Embryonic facial prominence (tissue), 1 donor: ENCODE measurements around the gene ACOT13.
"Not testable (repeated sequence)": the region's sequence is repeated elsewhere in the genome, so short reads cannot be mapped to it uniquely, and the experiment has no call there.

Source experiments
- DNase-seq: peaks from one replicate; pipeline ENCODE4 v3.0.0-alpha.2; 2016; ENCODE audit errors: extremely low spot score

The ACOT13 gene

GRCh38 chr6:24662236-24662635, 4.6 kb upstream of the ACOT13 start:
- no peak for DNase-seq

- DNase-seq, result no peak
Observed at GRCh38 chr6:24663189-24663588, 3.7 kb upstream of the ACOT13 start.

DNA sequence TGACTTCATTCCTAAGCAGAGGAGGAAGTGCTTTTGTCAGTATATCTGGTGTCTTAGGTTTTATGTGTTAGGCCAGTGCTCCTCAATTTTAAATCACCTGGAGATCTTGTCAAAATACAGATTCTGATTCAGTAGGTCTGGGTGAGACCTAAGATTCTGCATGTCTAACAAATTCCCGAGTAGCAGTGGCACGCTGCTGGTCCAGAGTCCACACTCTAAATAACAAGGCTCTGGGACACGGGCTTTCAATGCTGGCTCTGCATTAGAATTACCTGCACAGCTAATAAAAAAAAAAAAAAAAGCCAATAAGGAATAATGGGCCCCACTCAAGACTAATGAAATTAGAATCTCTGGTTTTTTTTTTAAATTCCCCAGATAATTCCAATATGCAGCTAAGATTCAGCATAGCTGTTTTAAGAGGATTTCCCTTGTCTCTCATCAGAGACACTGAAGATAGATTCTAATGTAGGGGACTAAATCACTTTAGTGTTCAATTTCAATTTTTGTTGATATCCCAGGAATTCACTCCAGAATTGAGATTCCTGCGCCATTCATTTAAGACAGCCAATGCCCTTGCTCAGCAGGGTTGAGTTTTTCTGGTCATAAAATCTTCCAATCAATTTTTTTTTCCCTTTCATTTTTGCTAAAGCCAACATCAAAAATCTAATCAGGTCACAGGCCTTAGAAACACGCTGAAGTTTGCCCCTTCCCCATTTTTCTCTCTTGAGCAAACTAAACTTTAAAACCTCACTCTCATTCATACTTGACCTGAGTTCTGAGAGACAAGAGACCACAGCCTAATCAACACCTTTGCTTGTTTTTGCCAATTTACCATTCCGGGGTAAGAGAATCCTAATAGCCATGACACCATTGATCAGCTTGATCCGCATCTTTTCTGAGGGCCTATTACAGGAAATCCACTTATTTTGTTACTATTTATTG, 2.6 kb upstream of the ACOT13 start:
- DNase-seq, result no peak

GRCh38 chr6:24666097-24666640, 708 bp upstream of the ACOT13 start:
- no peak for DNase-seq

- DNase-seq, result no peak
Observed at GRCh38 chr6:24667378-24667803, 514 bp downstream of the ACOT13 start.

- DNase-seq, result not testable (repeated sequence)
Observed at GRCh38 chr6:24668066-24668996, 1.5 kb downstream of the ACOT13 start.

DNA sequence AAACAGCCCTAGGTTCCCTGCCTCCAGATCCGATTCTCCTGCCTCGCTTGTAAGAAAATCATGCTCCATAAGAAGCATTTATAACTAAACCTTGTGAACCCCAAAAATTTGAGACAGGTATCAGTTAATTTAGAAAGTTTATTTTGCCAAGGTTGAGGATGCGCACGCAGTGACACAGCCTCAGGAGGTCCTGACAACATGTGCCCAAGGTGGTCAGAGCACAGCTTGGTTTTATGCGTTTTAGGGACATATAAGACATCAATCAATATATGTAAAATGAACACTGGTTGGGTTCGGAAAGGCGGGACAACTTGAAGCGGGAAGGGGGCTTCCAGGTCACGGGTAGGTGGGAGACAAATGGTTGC, 2.1 kb downstream of the ACOT13 start:
- DNase-seq, result no peak

DNA sequence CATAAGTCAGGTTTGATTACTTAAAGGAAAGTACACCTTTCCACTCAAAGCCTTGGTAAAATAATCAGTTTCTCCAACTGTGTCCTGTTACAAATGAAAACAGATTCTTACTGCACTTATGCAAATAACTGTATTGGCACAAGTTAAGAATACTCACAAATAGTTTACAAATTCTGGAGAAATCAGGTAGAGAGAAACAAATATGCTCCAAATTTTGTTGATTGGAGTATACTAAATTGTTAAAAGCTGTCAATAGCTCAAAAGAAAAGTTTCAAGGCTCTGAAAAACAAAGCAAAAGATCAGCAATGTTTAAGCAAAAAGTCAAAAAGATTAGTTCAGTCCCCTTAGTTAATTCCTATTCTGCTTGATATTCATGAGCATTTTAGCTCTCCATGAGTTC, 3.6 kb downstream of the ACOT13 start:
- DNase-seq, result not testable (repeated sequence)

DNA sequence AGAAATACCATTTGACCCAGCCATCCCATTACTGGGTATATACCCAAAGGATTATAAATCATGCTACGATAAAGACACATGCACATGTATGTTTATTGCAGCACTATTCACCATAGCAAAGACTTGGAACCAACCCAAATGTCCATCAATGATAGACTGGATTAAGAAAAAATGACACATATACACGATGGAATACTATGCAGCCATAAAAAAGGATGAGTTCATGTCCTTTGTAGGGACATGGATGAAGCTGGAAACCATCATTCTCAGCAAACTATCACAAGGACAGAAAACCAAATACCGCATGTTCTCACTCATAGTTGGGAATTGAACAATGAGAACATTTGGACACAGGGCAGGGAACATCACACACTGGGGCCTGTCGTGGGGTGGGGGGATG, 4.2 kb downstream of the ACOT13 start:
- DNase-seq, result not testable (repeated sequence)

DNA sequence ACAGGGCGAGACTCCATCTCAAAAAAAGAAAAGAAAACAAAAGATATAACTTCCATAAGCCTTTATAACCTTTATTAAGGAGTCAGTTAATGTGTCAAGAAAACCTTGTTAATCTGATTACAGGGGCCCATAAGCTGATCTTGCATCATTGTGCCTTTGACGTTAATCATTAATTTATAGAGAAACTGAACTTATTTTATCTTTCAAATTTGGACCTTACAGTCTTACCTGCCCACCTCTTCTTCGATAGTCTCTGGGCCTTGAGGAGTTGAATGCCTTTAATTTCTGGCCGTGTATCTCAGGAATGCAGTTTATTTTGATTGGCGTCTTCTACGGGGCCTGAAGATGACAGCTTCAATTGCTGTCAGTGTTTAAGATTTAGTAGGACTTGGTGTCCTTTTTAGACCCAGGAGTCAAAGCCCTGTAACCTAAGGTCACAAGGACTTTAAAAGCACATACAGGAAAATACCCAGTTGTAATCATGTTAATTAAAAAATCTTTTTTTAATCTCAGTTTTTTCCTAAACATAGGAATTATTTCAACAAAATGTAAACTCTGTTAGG, 5.8 kb downstream of the ACOT13 start:
- no peak for DNase-seq

DNA sequence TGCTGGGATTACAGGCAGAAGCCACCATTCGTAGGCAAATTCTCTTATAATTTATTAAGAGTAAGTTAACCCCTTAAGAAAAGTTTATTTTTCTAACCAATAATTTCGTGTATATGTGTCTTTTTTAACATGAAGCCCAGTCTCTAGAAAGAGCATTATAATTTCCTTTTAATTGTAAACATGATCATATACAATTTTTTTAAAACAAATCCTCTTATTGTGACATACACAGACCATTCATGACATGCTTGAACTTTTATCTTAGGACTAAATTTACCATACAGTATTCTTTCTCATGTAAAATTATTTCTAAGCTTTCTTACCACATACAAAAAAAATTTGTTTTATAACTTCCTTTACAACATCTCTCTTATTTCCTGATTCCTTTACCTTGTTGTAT, 6.7 kb downstream of the ACOT13 start:
- no peak for DNase-seq

DNA sequence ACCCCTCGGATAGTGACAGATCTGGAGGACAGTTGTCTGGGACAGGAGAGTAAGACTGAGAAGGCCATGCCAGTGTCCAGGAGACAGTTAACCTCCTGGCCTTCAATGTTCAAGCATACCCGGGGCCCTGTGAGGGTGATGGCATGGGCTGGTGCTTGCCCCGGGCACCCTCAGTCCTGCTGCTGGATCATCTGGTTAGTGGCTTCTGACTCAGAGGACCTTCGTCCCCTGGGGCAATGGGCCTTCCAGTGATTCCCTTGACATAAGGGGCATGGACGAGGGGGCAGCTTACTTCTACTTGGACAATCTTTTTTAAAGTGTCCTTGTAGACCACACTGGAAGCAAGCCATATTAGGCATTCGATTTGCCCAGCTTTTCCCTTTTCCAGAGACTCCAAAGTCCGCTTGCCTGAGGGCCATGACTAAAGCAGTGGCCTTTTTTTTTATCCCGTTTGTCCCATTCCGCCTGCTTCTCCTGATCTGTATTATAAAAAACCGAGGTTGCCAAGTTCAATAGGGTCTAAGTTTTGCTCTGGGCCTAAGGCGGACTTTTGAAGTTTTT, 12.0 kb downstream of the ACOT13 start:
- not testable (repeated sequence) for DNase-seq

GRCh38 chr6:24680582-24680981, 13.7 kb downstream of the ACOT13 start:
- DNase-seq, result no peak

DNA sequence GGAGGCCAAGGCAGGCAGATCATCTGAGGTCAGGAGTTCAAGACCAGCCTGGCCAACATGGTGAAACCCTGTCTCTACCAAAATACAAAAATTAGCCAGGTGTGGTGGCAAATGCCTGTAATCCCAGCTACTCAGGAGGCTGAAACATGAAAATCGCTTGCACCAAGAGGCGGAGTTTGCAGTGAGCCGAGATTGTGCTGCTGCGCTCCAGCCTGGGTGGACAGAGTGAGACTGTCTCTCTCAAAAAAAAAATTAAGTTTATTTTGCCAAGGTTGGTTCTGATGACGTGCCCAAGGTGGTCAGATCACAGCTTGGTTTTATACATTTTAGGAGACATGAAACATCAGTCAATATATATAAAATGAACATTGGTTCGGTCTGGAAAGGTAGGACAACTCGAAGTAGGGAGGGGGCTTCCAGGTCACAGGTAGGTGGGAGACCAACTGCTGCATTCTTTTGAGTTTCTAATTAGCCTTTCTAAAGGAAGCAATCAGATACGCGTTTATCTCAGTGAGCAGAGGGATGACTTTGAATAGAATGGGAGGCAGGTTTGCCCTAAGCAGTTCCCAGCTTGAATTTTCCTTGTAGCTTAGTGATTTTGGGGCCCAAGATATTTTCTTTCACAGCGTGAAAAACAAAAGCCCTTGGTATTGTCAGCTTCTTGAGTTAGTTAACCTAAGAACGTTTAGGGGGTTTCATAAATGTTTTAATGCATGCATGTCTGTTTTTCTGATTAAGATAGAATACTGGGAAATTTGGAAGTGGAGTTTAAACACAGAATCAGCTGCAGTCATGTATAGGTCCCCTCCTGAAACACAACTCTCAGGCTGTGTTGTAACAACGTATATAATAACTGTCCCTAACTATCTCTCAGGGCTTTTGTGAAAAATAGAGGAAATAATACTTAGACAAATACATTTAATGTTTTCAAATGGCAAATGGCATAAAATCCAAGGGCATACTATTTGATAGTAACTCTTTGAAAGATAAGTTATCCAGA, 16.7 kb downstream of the ACOT13 start:
- no peak for DNase-seq

DNA sequence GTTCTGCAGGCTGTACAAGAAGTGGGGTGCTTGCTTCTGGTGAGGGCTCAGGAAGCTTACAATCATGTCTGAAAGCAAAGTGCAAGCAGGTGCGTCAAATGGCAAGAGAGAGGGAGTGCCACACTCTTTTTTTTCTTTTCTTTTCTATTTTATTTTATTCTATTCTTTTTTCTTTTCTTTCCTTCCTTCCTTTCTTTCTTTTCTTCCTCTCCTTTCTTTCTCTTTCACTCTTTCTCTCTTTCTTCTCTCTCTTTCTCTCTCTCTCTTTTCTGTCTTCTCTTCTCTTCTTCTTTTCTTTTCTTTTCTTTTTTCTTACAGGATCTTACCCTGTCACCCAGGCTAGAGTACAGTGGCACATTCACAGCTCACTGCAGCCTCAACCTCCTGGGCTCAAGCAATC, 19.5 kb downstream of the ACOT13 start:
- DNase-seq, result no peak

DNA sequence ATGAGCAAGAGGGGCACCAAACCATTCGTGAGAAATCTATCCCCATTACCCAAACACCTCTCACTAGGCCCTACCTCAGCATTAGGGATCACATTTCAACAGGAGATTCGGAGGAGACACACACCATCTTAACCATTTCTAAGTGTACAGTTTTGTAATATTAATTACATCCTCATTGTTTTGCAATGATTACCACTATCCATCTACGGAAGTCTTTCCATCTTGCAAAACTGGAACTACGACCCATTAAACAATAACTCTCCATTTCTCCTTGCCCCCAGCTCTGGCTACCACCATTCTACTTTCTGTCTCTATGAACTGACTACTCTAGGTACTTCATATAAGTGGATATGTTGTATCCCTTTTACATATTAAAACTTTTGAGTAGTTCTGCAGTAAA, 20.1 kb downstream of the ACOT13 start:
- no peak for DNase-seq

DNA sequence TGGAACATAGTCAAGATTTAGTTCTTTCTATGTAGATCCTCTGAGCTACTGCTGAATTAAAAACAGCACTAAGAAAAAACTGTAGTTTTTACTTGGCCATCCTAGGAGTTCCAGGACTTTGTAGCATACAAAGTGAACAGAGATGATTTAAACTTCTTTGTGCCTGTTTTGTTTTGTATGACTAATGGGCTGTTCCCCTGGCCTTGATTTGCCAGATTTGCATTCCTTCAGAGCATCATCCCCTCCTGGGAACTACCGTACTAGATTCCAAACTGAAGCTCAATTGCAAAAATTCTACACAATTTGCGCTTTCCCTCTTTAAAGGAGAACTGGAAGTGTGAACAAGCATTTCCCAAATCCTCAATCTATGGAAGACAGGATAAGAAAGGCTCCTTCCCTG, 23.1 kb downstream of the ACOT13 start:
- DNase-seq, result no peak

DNA sequence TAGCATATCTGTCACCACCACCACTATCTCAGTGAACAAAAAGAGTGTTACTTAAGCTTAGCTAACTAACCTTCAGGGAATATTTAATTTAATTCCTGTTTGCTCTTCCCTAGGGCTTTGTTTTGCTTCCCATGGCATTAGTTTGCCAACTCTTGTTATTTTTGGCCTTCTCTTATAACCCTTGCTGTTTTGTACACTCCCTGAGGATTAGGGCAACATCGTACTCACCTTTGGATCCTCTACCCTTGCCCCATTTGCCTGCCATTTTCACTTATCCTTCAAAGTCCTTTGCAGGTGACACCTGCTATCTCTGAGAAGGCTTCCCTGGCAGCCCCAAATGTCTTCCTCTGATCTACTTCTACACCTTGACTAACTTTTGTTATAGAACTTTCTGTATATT, 23.7 kb downstream of the ACOT13 start:
- DNase-seq, result no peak

DNA sequence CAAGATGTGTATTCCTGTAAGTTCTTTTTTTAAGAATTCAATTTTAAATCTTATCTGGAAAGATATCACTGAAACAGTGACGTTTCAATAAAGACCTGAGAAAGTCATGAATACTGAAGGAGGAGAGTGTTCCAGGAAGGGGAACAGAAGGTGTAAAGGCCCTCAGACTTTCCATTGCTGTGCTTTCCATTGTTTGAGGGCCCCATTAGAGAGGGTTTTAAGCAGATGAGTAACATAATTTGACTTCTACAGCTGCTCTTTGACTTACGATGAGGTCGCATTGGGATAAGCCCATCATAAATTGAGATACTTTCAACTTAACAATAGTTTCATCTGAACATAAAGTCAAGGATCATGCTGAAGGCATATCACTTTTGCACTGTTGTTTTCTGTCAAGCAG, 24.7 kb downstream of the ACOT13 start:
- DNase-seq, result no peak

DNA sequence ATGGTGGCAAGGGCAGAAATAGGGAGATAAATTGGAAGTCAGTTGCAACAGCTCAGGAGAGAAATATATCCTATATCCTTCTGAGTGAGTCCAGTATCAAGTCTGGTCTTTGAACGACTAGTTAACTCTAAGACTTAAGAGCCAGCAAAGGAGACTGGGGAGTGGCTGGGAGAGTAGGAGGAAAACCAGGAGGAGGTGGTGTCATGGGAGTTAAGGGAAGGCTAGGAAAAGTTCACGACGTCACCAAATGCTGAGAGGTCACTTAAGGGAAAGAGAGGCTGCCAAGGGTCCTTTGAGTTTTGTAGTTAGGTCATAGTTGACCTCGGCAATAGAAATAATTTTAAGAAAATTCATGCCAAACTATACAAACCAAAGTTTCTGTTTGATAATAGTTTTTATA, 25.1 kb downstream of the ACOT13 start:
- DNase-seq, result no peak
